GM18868 (cell line): ENCODE measurements around the gene TREML1.
"Not testable (repeated sequence)": the region's sequence is repeated elsewhere in the genome, so short reads cannot be mapped to it uniquely, and the experiment has no call there.

Experiments used
- ATAC-seq: cut with Tn5 transposase; IDR thresholded peaks from one replicate; pipeline ENCODE4 v1.9.1; 2021; ENCODE audit warnings: mild to moderate bottlenecking, moderate library complexity; ENCODE audit not compliant: unreplicated experiment

TREML1 gene

GRCh38 chr6:41153992-41154625, at the start of gene TREML1:
TSS of gene TREML1 (minus strand) at chr6:41154347. CDS start at chr6:41154288, 59 bp downstream.
- no peak for ATAC-seq

GRCh38 chr6:41201764-41202173, 47.6 kb upstream of the TREML1 start:
- no peak for ATAC-seq

- ATAC-seq, result peak; percentile 51
Measured at GRCh38 chr6:41200901-41201763, 47.0 kb upstream of the TREML1 start, which contains the start of gene TREML2. TSS of gene TREML2 (minus strand) at chr6:41201149. CDS start at chr6:41201008, 141 bp downstream.

GRCh38 chr6:41200296-41200900, 46.3 kb upstream of the TREML1 start:
- peak; percentile 36 for ATAC-seq

GRCh38 chr6:41199552-41200246, 45.6 kb upstream of the TREML1 start:
- ATAC-seq, result peak; percentile 54

- no peak for ATAC-seq
Measured at GRCh38 chr6:41197234-41197633, 43.1 kb upstream of the TREML1 start.

- ATAC-seq, result no peak
Measured at GRCh38 chr6:41194386-41194785, 40.2 kb upstream of the TREML1 start.

- no peak for ATAC-seq
Measured at GRCh38 chr6:41193884-41194283, 39.7 kb upstream of the TREML1 start.

- no peak for ATAC-seq
Measured at GRCh38 chr6:41193171-41193734, 39.1 kb upstream of the TREML1 start.

GRCh38 chr6:41191569-41191968, 37.4 kb upstream of the TREML1 start:
- no peak for ATAC-seq

- ATAC-seq, result no peak
Measured at GRCh38 chr6:41190791-41191190, 36.6 kb upstream of the TREML1 start.

- no peak for ATAC-seq
Measured at GRCh38 chr6:41189967-41190366, 35.8 kb upstream of the TREML1 start.

- ATAC-seq, result not testable (repeated sequence)
Measured at GRCh38 chr6:41189046-41189445, 34.9 kb upstream of the TREML1 start.

- no peak for ATAC-seq
Measured at GRCh38 chr6:41187924-41188886, 34.1 kb upstream of the TREML1 start.

GRCh38 chr6:41186031-41186562, 31.9 kb upstream of the TREML1 start:
- ATAC-seq, result no peak

- no peak for ATAC-seq
Measured at GRCh38 chr6:41184761-41185160, 30.6 kb upstream of the TREML1 start.

GRCh38 chr6:41182069-41183034, 28.2 kb upstream of the TREML1 start:
- peak; percentile 77 for ATAC-seq

GRCh38 chr6:41181566-41181965, 27.4 kb upstream of the TREML1 start:
- no peak for ATAC-seq
